GM15510 (cell line): ENCODE measurements around the gene CACNA1F.

Source experiments
- POLR2A ChIP-seq: IDR thresholded peaks from 3 replicates; pipeline ENCODE4 v1.6.1; 2011; ENCODE audit warnings: borderline replicate concordance; ENCODE audit not compliant: insufficient read length; ENCODE audit errors: extremely low read depth

The CACNA1F gene

DNA sequence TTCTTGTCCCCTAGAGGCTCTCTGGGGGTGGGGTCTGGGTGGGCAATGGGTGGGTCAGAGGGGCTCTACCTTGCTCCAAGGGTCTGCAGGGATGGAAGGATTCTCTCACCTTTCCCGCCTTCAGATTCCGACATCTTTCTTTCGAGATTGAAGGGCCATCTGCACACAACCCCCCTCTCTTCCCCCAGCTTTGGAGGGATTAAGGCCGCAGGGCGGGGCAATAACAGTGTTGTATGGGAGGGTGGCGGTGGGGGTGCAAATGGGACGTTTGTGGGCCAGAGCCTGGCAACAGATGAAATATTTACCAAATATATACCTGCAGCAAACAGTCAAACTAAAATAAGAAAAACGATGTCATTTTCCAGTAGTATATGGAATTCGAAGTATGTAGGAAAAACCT lies at the start of gene CACNA1F:
TSS of gene CACNA1F (minus strand) at position 165 of the 400 bp plus-strand sequence. CDS start at position 134, 31 bp downstream.
- no peak for TF ChIP-seq POLR2A

DNA sequence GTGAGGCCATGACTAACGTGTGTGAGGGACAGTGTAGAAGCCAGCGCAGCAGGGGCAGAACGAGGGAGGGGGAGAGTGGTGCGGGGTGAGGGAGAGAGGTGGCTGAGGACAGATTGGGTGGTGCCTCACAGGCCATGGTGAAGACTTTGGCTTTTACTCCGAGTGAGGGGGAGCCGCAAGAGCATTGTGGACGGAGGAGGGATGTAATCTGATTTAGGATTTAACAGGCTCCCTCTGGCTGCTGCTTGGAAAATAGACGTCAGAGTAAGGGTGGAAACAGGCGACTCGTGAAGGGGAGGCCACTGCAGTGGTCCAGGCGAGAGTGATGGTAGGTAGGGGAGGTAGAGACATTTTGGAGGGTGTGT lies 49.5 kb upstream of the CACNA1F start:
- TF ChIP-seq POLR2A = no peak

DNA sequence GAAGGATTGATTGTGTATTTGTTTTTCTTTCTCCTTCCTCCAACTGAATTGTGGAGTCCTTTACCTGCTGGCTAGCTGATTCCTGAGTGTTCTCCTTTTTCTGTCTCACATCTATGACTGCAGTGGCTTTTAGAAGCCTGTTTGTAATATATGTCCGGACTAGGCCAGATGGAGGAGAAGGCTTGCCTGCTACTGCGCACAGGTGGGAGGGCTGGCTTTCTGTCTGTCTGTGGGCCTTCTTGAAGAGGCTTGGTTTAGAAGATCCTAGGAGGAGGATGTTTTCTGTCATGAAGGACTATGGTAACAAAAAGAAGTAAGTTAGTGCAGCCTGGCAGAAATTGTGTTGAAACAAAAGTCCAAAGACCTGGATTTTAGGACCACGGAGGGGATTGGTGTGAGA lies 44.9 kb upstream of the CACNA1F start:
- TF ChIP-seq POLR2A = no peak

DNA sequence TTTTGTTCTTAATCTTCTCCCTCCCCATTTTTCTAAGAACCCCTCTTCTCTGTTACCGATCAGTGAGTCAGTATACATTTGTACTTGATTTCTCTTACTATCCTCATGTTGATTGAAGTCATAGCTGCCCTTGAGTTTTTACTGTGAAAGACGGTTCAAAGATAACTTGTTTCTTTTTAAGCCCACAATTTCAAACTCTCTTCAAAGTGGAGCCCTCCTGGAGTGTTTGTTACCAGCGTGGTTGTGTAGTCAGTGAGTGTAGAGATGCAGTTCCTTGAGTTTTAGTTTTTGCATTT lies 44.3 kb upstream of the CACNA1F start:
- TF ChIP-seq POLR2A = no peak

DNA sequence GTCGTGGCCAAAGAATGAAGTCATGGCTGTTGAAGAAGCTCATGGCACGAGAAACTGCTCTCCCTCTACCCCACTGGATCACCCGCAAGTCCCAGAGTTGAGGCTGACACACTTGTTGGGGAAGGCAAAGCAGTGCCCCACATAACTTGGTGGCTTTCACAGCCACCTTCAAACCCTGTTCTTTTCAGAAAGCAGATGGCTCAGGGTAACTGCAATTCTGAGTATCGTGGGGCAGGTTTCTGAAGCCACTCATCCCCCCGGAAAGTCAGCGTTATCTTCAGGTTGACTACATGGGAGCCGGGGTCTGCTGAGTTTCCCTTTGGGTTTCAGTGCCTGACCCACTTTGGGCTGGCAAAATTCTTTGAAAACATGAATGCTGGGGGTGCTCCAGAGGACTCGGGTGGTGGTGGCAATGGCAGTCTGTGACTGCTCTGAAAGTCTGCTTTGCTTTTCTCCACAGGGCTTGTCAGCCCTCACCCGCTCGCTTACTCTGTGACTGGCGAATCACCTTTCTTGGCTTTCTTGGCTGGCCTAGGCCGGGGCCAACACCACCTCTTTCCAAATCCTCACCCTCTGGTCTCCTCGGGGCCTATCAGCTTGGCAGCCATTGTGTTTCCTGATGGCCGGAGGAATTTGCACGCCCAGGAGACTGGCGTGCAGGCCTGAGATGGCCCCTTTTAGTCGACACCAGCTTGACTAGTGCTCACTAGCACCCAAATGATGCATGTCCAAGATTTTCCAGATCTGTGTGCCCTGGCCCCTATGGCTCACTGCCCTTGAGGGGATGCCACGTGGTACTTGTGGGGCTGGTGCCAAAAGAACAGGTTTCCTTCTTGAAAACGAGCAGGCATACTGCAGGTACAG lies 43.8 kb upstream of the CACNA1F start:
- no peak for TF ChIP-seq POLR2A

DNA sequence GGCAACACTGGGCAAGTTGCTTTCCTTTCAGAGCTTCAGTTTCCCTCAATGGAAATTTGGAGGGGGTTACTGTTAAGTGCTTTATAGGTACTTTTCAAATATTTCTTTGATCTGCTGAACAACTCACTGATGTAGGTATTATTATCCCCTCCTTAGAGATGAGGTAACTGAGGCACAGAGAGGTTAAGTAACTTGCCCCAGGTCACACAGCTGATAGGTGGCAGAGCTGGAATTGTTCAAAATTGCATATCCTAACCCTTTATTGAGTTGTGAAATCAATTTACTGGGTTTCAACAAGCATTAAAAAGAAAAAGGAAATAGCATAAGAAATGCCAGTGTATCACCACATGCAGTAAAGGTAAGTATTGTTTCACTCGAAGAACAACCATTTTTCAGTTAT lies 43.1 kb upstream of the CACNA1F start:
- TF ChIP-seq POLR2A = no peak

DNA sequence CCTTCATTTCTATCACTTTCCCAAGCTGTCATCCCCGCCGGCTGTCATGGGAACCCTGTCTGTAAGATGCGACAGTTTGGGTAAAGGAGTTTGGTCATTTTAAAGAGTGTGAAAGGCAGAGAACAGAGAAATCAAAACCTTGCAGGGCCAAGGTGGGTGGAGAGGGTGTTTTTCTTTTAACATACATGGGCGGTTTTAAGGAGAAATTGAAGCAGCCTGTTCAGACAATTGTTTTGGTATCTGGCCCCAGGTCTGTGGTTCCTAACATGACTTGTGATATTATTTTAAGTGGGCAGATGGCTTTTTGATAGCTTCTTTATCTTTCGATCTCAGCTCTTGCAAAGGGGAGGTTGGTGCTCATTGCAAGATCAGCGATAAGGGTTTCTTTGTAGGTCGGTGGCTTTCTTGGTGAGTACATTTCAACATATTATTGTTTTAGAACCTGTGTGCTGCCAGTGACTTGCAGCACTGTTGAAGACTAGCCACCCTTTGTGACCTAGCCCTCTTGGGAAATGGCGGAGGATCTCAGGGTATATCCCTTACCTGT lies 40.1 kb upstream of the CACNA1F start:
- no peak for TF ChIP-seq POLR2A

DNA sequence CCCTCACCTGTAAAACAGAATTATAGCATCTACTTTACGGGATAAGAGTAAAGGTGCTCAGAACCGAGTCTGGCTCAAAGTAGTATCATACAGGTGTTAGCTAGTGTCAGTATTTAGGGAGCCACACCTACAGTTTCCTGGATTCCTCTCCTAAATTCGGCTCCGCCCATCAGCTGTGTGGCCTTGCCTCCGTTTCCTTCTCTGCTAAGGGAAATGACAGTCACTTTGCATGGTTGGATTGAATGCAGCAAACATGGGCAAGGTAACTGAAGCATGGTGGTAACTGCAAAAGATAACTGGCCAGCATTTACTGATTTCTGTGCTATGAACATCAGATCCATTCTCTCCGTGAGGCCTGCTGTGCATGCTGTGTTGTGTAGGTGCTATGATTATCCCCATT lies 39.3 kb upstream of the CACNA1F start:
- TF ChIP-seq POLR2A = no peak

DNA sequence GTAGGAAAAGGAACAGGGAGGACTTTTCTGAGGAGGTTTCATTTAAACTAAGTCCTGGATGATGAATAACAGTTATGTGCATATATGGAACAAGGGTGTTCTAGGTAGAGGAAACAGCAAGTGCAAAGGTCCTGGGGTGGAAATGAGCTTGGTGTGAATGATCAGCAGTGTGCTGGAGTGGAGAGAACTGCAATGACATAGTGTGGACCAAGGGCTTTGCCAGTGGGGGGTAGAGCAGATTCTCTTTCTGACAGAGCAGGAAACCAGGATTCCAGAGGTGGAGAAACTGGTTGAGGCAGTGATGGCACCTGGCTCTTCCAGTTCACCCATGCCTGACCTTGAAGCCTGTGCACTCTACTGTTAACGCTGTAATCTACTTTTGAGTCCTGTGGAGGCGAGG lies 38.2 kb upstream of the CACNA1F start:
- no peak for TF ChIP-seq POLR2A

DNA sequence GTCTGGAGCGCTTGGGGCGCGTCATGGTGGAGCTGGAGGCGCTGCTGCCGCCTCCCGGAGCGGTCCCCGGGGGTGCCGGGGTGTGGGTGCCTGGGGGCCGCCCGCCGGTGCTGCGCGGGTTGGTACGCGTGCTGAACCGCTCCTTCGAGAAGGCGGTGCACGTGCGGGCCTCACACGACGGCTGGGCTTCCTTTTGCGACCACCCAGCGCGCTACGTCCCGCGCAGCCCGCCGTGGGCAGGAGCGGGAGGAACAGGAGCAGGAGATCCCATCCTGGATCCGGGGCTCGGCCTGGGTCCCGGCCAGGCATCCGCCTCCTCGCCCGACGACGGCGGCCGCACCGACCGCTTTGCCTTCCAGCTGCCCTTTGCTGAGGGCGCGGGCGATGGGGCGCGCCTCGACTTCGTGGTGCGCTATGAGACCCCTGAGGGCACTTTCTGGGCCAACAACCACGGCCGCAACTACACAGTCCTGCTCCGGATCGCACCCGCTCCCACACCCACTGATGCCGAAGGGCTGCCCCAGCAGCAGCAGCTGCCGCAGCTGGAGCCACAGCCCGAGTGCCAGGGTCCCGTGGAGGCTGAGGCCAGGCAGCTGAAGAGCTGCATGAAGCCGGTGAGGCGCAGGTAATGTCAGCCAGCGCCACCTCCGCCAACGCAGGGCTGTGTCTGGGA lies 37.2 kb upstream of the CACNA1F start:
- TF ChIP-seq POLR2A = no peak

DNA sequence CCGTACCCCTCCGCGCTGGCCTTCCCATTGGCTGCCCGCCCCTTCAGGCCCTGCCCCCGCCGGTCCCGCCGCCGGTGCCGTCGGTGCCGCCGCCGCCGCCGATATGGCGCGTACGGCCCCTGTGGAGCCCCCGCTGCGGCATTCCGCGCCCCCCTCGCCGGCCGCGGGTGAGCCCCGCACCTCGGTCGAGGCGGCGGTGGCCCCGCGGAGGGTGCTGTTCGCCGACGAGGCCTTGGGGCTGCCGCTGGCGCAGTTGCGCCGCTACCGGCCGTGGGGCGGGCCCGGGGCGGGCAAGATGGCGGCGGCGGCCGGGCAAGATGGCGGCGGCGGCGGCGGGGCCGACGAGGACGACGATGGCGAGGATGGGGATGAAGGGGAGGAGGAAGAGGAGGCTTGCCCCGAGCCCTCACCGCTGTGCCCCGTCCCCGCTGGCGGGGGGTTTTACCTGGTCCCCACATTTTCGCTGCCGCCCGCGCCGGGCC lies 36.7 kb upstream of the CACNA1F start, which contains the start of gene PPP1R3F:
TSS of gene PPP1R3F (plus strand) at position 27 of the 482 bp plus-strand sequence. CDS start at position 104, 77 bp downstream.
- TF ChIP-seq POLR2A = peak; percentile 62

DNA sequence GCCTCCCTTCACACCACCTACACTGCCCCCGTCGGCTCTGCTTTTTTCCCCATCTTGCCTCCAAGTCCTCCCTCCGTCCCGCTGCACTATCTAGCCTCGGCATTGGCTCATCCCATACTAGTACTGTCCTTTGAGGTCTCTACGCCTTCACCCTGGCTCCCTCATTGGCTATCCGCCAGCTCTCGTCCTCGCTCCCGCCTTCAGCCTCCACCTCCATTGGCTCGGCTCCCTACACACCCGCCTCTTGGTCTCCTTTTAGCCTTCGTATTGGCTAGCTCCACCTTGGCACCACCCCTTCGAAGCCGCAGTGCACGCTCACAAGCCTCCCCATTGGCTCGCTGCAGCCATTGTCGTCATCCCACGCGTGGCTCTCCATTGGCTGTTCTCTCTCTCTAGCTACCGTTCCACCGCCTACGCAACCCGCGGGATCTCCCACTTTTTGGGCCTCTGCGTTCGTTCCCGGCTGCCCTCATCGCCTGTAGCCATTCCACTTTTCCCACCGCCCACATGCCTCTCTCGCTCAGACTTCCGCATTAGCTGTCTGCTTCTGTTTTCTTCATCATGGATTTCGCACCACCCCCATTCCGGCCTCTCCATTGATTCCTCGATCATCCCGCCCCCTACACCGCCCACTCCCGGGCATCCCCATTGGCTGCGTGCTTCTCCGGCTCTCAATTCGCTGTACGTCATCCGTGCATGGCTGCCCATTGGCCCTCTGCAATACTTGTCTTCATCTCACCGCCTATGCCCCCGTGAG lies 36.0 kb upstream of the CACNA1F start:
- TF ChIP-seq POLR2A = peak; percentile 76

DNA sequence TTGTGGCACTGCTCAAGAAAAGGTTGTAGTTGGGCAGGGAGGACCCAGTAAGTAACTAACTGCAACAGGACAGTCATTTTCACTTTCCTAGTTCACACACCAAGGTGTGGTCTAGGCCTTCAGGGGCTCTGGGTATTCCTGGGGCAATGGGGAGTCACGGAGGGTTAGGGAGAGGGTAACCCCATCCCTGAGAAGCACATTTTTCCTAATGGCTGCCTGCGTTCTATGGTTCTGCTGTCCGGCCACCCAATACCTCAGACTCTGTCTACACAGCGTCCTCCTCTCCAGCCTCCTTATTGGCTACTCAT lies 35.5 kb upstream of the CACNA1F start:
- no peak for TF ChIP-seq POLR2A

DNA sequence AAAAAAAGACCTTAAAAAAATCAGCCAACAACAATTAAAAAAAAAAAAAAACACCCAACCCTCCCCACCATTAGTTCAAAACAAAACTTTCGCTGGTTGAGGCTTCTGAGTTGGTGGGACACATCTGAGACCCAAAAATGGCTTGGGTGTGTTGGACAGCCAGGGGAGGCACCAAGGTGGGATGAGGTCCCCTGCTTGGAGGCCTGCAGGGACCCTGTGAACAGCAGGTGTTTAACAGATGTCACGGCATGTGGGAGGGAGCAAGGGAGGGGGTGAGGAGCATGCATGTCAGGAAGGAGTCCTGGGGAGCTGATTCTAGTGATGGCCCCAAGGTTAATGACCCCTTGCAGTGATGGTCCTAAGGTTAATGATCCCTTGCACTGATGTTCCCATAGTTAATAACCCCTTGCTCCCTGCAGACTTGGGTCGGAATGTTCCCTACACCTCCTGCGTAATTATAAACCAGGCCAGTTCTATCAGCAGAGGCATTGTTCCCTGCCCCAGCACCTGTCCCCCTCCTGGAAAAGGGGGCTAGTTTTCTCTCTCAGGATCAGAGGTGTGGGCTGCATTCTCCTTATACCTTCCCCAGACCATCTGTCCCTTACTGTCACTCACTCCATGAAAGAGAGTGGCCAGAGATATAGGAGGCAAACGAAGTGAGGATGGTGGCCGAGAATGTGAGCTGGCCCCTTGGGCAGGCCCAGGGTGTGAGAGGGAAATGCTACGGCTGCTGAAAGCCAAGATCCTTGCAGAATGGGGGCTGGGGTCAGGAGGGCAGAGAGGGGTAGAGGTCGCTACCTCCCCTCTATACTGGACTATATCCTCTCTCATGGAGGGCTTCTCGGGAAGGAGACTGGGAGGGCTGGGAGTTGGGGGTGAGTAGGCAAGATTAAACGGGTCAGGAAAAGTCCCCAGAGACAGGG lies 33.6 kb upstream of the CACNA1F start:
- TF ChIP-seq POLR2A = no peak

DNA sequence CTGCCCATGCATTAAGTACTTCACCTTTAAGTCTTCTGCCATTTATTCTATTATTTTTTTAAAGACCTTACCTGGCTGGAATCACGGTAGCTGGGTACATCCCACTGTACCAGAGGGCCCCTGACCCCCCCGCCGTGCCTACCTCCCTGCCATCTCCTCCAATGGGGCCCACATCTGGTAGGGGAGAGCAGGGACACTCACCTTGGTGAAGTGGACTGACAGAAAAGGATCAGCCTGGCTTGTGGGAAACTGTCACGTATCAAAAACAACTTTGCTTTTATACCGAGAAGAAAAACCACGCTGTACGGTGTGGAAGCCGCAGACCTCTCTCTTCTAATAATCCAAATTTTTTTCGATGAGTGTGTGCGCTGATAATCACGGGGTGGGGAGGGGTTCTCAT lies 31.3 kb upstream of the CACNA1F start, which contains the start of gene FOXP3:
TSS of gene FOXP3 (minus strand) at position 251 of the 400 bp plus-strand sequence. CDS start 6,205 bp downstream, outside the sequence.
- no peak for TF ChIP-seq POLR2A

DNA sequence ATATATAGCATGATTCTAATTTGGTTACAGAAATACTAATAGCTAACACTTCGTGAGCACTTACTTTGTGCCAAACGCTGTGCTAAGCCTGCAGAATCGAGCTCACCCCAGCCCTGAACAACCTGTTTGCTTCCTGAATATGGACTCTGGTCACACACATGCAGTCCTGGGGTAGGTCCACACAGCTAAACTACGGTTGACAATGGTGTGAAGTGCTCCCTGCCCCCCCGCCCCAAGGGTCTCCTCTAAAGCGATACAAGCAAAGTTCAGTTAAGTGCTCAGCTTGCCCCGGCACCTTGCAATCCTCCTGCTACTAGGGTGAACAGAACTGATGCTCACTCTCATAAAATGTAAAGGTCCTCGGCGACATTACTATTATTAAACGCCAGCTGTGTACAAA lies 30.5 kb upstream of the CACNA1F start:
- TF ChIP-seq POLR2A = no peak
